ENCODE results near the gene BAIAP2L2. TPM values are rescaled to one million over a fixed set of nuclear protein-coding genes. Genes with fewer than 3 reads are reported as not detected.

The BAIAP2L2 gene
- total and polyA plus RNA-seq, 4 donors, result 0.33 to 0.46 (median 0.44) TPM; not detected in 1

- no peaks in the 10 kb centered on the region for H3K36me3 ChIP-seq (ENCODE audit: control insufficient read depth in 4 of 4, insufficient read depth in 3 of 4, low read depth in 1 of 4, low read length in 3 of 4)
- no peak for DNase-seq (ENCODE audit: low spot score)
- H3K9me3 ChIP-seq (ENCODE audit: control insufficient read depth in 4 of 4, low read length in 3 of 4), result no peaks in the 10 kb centered on the region
- 94% methylated on average over 25 of the region's 25 CpGs for WGBS
- no peak overlapping the region for H3K9ac ChIP-seq (ENCODE audit: low read depth in 1 of 2, low read length in 2 of 2)
- H3K27ac ChIP-seq (ENCODE audit: low read depth in 1 of 2, low read length in 2 of 2), result no peak overlapping the region
- peaks cover 4 to 11% (median 8%) of the 10 kb centered on the region in 4 donors for H3K4me1 ChIP-seq (ENCODE audit: control insufficient read depth in 4 of 4, insufficient read depth in 4 of 4, low read length in 3 of 4)
- no peaks in the 10 kb centered on the region for H3K27me3 ChIP-seq (ENCODE audit: control insufficient read depth in 4 of 4, insufficient read depth in 4 of 4, low read length in 3 of 4)
- no peak overlapping the region for H3K4me3 ChIP-seq (ENCODE audit: low read depth in 1 of 3, low read length in 3 of 3)
- TF ChIP-seq NR2F2 (IDR thresholded peaks at IDR 0.05), result no peak
- TF ChIP-seq FOXA1 (IDR thresholded peaks at IDR 0.05), result no peak
Observed at GRCh38 chr22:38086001-38086845, 24.3 kb downstream of the BAIAP2L2 start.

GRCh38 chr22:38085501-38085900 lies 25.0 kb downstream of the BAIAP2L2 start:
- no peak for TF ChIP-seq JUND (IDR thresholded peaks at IDR 0.05)
- no peak for TF ChIP-seq ZBTB33 (IDR thresholded peaks at IDR 0.05)
- TF ChIP-seq HNF4A (conservative IDR thresholded peaks at IDR 0.05), result no peak
- TF ChIP-seq FOXA1 (IDR thresholded peaks at IDR 0.05), result no peak
- TF ChIP-seq EGR1 (IDR thresholded peaks at IDR 0.05; ENCODE audit: low read depth in 2 of 2), result no peak
- no peak for DNase-seq (ENCODE audit: low spot score)
- H3K27me3 ChIP-seq (ENCODE audit: control insufficient read depth in 4 of 4, insufficient read depth in 4 of 4, low read length in 3 of 4), result no peaks in the 10 kb centered on the region
- 88% methylated on average over 5 of the region's 5 CpGs for WGBS
- no peak overlapping the region for H3K4me3 ChIP-seq (ENCODE audit: low read depth in 1 of 3, low read length in 3 of 3)
- no peak overlapping the region for H3K9ac ChIP-seq (ENCODE audit: low read depth in 1 of 2, low read length in 2 of 2)
- H3K36me3 ChIP-seq (ENCODE audit: control insufficient read depth in 4 of 4, insufficient read depth in 3 of 4, low read depth in 1 of 4, low read length in 3 of 4), result no peaks in the 10 kb centered on the region
- no peaks in the 10 kb centered on the region for H3K9me3 ChIP-seq (ENCODE audit: control insufficient read depth in 4 of 4, low read length in 3 of 4)
- no peak overlapping the region for H3K27ac ChIP-seq (ENCODE audit: low read depth in 1 of 2, low read length in 2 of 2)
- peaks cover 4 to 16% (median 15%) of the 10 kb centered on the region in 4 donors for H3K4me1 ChIP-seq (ENCODE audit: control insufficient read depth in 4 of 4, insufficient read depth in 4 of 4, low read length in 3 of 4)

GRCh38 chr22:38085056-38085455 lies 25.4 kb downstream of the BAIAP2L2 start:
- Histone ChIP-seq H3K9me3 (ENCODE audit: control insufficient read depth in 4 of 4, low read length in 3 of 4) (no peaks in the 10 kb centered on the region), H3K36me3 (ENCODE audit: control insufficient read depth in 4 of 4, insufficient read depth in 3 of 4, low read depth in 1 of 4, low read length in 3 of 4) (no peaks in the 10 kb centered on the region), H3K4me1 (ENCODE audit: control insufficient read depth in 4 of 4, insufficient read depth in 4 of 4, low read length in 3 of 4) (peaks cover 4 to 17% (median 15%) of the 10 kb centered on the region in 4 donors), H3K4me3 (ENCODE audit: low read depth in 1 of 3, low read length in 3 of 3) (no peak overlapping the region), H3K27ac (ENCODE audit: low read depth in 1 of 2, low read length in 2 of 2) (no peak overlapping the region), H3K27me3 (ENCODE audit: control insufficient read depth in 4 of 4, insufficient read depth in 4 of 4, low read length in 3 of 4) (no peaks in the 10 kb centered on the region), H3K9ac (ENCODE audit: low read depth in 1 of 2, low read length in 2 of 2) (no peak overlapping the region)
- 96% methylated on average over 12 of the region's 12 CpGs for WGBS
- DNase-seq (ENCODE audit: low spot score), result no peak
- TF ChIP-seq, protein P1, sequence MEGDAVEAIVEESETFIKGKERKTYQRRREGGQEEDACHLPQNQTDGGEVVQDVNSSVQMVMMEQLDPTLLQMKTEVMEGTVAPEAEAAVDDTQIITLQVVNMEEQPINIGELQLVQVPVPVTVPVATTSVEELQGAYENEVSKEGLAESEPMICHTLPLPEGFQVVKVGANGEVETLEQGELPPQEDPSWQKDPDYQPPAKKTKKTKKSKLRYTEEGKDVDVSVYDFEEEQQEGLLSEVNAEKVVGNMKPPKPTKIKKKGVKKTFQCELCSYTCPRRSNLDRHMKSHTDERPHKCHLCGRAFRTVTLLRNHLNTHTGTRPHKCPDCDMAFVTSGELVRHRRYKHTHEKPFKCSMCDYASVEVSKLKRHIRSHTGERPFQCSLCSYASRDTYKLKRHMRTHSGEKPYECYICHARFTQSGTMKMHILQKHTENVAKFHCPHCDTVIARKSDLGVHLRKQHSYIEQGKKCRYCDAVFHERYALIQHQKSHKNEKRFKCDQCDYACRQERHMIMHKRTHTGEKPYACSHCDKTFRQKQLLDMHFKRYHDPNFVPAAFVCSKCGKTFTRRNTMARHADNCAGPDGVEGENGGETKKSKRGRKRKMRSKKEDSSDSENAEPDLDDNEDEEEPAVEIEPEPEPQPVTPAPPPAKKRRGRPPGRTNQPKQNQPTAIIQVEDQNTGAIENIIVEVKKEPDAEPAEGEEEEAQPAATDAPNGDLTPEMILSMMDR (IDR thresholded peaks at IDR 0.05; ENCODE audit: low read depth, low read length, missing input control), result no peak
- TF ChIP-seq EGR1 (IDR thresholded peaks at IDR 0.05; ENCODE audit: low read depth in 2 of 2), result no peak
- no peak for TF ChIP-seq TAF1 (conservative IDR thresholded peaks at IDR 0.05)
- TF ChIP-seq JUND (IDR thresholded peaks at IDR 0.05), result no peak
- no peak for TF ChIP-seq YY1 (IDR thresholded peaks at IDR 0.05)
- no peak for TF ChIP-seq NR2F2 (IDR thresholded peaks at IDR 0.05)
- TF ChIP-seq, protein P2, sequence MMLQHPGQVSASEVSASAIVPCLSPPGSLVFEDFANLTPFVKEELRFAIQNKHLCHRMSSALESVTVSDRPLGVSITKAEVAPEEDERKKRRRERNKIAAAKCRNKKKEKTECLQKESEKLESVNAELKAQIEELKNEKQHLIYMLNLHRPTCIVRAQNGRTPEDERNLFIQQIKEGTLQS (IDR thresholded peaks at IDR 0.05), result no peak
- TF ChIP-seq MAX (IDR thresholded peaks at IDR 0.05), result no peak
- TF ChIP-seq ZBTB33 (IDR thresholded peaks at IDR 0.05), result no peak
- TF ChIP-seq GABPA (IDR thresholded peaks at IDR 0.05 in 1 of 2, conservative IDR thresholded peaks at IDR 0.05 in 1 of 2), result no peak
- TF ChIP-seq HNF4G (IDR thresholded peaks at IDR 0.05), result no peak
- no peak for TF ChIP-seq FOXA1 (IDR thresholded peaks at IDR 0.05)
- no peak for TF ChIP-seq HNF4A (conservative IDR thresholded peaks at IDR 0.05)
- no peak for TF ChIP-seq RAD21 (IDR thresholded peaks at IDR 0.05)
- TF ChIP-seq FOXA2 (IDR thresholded peaks at IDR 0.05), result no peak
- TF ChIP-seq RXRA (IDR thresholded peaks at IDR 0.05), result no peak
- TF ChIP-seq, protein P3, sequence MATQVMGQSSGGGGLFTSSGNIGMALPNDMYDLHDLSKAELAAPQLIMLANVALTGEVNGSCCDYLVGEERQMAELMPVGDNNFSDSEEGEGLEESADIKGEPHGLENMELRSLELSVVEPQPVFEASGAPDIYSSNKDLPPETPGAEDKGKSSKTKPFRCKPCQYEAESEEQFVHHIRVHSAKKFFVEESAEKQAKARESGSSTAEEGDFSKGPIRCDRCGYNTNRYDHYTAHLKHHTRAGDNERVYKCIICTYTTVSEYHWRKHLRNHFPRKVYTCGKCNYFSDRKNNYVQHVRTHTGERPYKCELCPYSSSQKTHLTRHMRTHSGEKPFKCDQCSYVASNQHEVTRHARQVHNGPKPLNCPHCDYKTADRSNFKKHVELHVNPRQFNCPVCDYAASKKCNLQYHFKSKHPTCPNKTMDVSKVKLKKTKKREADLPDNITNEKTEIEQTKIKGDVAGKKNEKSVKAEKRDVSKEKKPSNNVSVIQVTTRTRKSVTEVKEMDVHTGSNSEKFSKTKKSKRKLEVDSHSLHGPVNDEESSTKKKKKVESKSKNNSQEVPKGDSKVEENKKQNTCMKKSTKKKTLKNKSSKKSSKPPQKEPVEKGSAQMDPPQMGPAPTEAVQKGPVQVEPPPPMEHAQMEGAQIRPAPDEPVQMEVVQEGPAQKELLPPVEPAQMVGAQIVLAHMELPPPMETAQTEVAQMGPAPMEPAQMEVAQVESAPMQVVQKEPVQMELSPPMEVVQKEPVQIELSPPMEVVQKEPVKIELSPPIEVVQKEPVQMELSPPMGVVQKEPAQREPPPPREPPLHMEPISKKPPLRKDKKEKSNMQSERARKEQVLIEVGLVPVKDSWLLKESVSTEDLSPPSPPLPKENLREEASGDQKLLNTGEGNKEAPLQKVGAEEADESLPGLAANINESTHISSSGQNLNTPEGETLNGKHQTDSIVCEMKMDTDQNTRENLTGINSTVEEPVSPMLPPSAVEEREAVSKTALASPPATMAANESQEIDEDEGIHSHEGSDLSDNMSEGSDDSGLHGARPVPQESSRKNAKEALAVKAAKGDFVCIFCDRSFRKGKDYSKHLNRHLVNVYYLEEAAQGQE (IDR thresholded peaks at IDR 0.05), result no peak
